H1 (cell line): Measurements from ENCODE around the gene FHIT. TPM values are rescaled to one million over a fixed set of nuclear protein-coding genes. Genes with fewer than 3 reads are reported as not detected.

Experiments
- CEBPB ChIP-seq: IDR thresholded peaks from 2 replicates; pipeline ENCODE4 v1.6.1; 2012; ENCODE audit warnings: low read depth, low read length
- SIN3A ChIP-seq, 2 experiments: IDR thresholded peaks in 1 of 2; conservative IDR thresholded peaks in 1 of 2; 2 replicates each; pipeline ENCODE4 v1.6.1; 2011 to 2012; ENCODE audit warnings: low read length in 2 of 2, improper control_type of control experiment in 1 of 2, low read depth in 1 of 2, mild to moderate bottlenecking in 1 of 2
- polyA plus RNA-seq, 7 experiments: library from polyadenylated mRNA; depleted of rRNA in 3 of 7; stranded (reverse) in 5 of 7; unstranded in 2 of 7; fragments of >200 nt in 5 of 7; fragments of 200-250 nt in 2 of 7; gene quantifications; 1 replicate in 5 of 7; 2 replicates in 1 of 7; 4 replicates in 1 of 7; pipeline versions ENCODE4 v1.2.1 to v1.2.3, GENCODE V29; 2011 to 2013; ENCODE audit warnings: missing spikeins in 2 of 7, mixed read lengths in 2 of 7
- total RNA-seq: library from RNA; stranded (reverse); fragmentation: NEBNext Ultra II Directional; extraction: Animal tissue kit (Norgen Biotek cat#: 25700); gene quantifications from 2 replicates; pipeline ENCODE4 v1.2.1, GENCODE V29; 2021

Gene FHIT
- total and polyA plus RNA-seq, 2 of the 8 experiments (the other 6 are each of a cell fraction or from before 2014, with no cell fraction given), result 1.2 to 3.2 TPM

GRCh38 chr3:59904296-59904695 is 1347.0 kb downstream of the FHIT start (continued):
- TF ChIP-seq SIN3A (conservative IDR thresholded peaks at IDR 0.05 in 1 of 2, IDR thresholded peaks at IDR 0.05 in 1 of 2; ENCODE audit: low read depth in 1 of 2, low read length in 2 of 2) (no peak), CEBPB (no peak)
